ENCODE results near the gene BMF. TPM values are rescaled to one million over a fixed set of nuclear protein-coding genes. Genes with fewer than 3 reads are reported as not detected.
A peak's percentile ranks its signal among the peaks of the same experiment; 100 is the strongest.

BMF gene
- total RNA-seq, 1 donor from 2014 or later: 23.0 TPM

DNA sequence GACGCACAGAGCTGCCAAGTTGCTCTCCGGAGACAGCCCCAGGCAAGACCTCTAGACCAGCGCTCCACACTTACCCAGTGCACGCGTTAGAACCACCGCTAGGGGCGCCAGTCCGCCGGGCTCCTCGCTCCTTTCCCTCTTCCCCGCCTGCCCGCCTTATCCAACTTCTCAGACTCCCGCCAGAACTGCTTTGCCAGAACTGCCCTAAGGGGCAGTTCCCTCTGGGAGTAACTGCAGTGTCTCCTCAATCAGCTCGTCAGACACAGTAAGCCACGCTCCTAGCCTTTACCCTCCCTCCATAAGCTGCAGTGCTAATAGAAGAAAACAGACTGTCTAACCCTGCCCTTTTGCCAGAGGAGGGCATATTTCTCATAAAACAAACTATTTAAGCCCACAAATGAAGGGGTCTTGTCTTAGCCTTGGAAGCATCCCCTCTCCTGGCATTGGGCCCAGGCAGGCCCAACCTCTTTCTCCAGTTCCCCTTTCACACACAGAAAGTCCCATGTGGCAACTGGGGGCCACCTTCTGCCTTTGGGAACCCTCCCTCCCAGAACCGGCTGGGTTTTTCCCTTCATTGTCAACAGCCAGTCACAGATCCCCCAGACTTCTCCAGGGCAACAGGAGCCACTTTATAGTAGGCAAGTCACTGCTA, 3.7 kb downstream of the BMF start:
- DNase-seq (ENCODE audit: low read depth, low spot score): peak; percentile 97
- peaks cover 71% of the 10 kb centered on the region for H3K4me1 Mint-ChIP-seq
- H3K27ac Mint-ChIP-seq (ENCODE audit: unreplicated experiment): peak overlapping the region; percentile 5
- H3K9me3 Mint-ChIP-seq: no peaks in the 10 kb centered on the region
- H3K4me3 Mint-ChIP-seq: peak overlapping the region; percentile 82
- H3K27me3 Mint-ChIP-seq (ENCODE audit: low read depth): peaks cover 2% of the 10 kb centered on the region
- TF ChIP-seq, protein P1, sequence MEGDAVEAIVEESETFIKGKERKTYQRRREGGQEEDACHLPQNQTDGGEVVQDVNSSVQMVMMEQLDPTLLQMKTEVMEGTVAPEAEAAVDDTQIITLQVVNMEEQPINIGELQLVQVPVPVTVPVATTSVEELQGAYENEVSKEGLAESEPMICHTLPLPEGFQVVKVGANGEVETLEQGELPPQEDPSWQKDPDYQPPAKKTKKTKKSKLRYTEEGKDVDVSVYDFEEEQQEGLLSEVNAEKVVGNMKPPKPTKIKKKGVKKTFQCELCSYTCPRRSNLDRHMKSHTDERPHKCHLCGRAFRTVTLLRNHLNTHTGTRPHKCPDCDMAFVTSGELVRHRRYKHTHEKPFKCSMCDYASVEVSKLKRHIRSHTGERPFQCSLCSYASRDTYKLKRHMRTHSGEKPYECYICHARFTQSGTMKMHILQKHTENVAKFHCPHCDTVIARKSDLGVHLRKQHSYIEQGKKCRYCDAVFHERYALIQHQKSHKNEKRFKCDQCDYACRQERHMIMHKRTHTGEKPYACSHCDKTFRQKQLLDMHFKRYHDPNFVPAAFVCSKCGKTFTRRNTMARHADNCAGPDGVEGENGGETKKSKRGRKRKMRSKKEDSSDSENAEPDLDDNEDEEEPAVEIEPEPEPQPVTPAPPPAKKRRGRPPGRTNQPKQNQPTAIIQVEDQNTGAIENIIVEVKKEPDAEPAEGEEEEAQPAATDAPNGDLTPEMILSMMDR (conservative IDR thresholded peaks at IDR 0.05): peak; percentile 96
- peaks cover 2% of the 10 kb centered on the region for H3K36me3 Mint-ChIP-seq (ENCODE audit: low read depth)

DNA sequence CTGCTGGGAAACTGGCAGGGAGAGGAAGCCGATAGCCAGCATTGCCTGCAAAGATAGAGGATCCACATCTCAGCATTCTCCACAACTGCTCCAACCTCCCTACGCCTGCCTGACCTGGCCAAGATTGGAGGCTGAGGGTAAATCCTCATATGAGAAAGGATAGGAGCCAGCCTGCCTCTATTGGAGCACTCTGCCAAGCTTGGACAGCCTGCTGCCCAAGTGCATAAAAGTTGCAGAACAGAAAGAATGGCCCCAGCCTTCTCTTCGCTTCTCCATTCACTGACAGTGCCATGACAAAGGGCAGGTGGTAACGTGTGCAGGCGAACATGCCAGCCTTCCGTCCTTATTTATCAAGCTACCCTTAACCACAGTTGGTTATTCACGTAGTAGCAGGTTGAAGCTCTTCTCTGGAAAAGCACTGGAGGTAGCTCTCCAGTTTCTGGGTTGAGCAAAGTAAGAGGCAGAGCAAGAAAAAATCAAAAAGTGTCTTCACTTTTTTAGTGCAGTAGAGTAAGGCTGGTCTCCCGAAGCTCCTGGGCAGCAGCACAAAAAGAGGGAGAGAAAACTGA, 4.3 kb downstream of the BMF start:
- H3K9me3 Mint-ChIP-seq: no peaks in the 10 kb centered on the region
- H3K27ac Mint-ChIP-seq (ENCODE audit: unreplicated experiment): no peak overlapping the region
- peaks cover 2% of the 10 kb centered on the region for H3K27me3 Mint-ChIP-seq (ENCODE audit: low read depth)
- H3K4me3 Mint-ChIP-seq: peak overlapping the region; percentile 82
- peaks cover 74% of the 10 kb centered on the region for H3K4me1 Mint-ChIP-seq
- no peak for DNase-seq (ENCODE audit: low read depth, low spot score)
- H3K36me3 Mint-ChIP-seq (ENCODE audit: low read depth): peaks cover 2% of the 10 kb centered on the region
- TF ChIP-seq, protein P1 (conservative IDR thresholded peaks at IDR 0.05): no peak

DNA sequence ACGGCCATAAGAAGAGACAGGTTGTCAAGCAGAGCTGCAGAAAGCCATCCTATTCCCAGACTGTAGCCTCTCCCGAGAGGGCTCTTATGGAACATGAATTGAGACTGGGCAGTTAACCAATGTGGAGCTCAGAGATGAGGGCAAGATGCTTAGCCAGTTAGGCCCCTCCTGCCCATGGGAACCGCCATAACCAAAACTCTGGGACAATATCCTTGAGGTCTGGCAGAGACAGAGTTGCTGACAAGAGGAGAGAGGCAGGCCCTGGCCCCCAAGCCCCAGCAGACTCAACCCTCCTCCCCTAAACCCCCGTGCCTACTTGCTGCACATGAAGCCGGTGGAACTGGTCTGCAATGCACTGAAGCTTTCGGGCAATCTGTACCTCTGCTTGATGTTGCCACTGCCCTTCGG, 4.8 kb downstream of the BMF start:
- no peak for DNase-seq (ENCODE audit: low read depth, low spot score)
- TF ChIP-seq, protein P1 (conservative IDR thresholded peaks at IDR 0.05): no peak
- H3K27me3 Mint-ChIP-seq (ENCODE audit: low read depth): peaks cover 2% of the 10 kb centered on the region
- peaks cover 2% of the 10 kb centered on the region for H3K36me3 Mint-ChIP-seq (ENCODE audit: low read depth)
- H3K27ac Mint-ChIP-seq (ENCODE audit: unreplicated experiment): no peak overlapping the region
- no peaks in the 10 kb centered on the region for H3K9me3 Mint-ChIP-seq
- no peak overlapping the region for H3K4me3 Mint-ChIP-seq
- H3K4me1 Mint-ChIP-seq: peaks cover 74% of the 10 kb centered on the region

DNA sequence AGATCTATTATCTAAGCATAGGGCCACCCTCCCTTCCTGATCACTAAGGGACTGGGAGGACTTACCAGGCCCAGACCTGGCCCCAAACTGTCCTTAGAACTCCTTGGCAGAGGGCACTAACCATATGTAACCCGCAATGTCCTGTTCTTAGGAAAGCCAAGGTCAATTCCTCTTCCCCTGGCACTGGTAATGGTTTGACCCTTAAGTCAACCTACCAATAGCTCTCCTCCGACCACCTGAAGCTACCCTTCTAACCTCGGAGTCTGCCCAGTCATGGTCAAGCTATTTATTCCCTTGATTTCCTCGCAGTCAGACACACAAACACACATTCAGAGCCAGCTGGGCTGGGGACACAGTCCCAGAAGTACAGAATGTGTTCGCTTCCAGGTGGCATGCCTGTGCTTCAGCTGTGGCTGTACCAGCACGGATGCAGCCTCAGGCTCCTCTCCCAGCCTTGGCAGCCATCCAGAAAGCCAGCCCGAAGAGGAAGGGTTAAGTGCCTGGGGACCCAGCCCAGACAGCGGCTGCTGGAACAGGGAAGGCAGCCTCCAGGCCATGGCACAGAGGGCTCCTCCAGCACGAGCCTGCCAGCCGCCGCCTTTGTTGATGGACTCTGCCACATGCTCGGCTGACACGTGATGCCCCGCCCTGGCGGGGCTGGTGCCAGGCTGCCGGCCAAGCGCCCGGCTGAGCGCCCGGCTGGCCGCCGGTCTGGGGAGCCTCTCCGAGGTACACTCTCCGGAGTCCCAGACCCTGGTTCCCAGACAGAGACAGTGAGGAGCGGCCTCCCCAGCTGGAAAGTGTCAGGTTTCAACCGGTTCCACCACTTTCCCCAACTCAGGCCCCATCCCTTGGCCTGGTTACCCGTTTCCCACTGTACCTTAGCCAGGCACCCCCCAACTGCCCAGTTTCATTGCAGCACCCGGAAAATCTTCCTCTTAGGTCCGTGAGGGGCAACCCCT, 5.5 kb downstream of the BMF start:
- DNase-seq (ENCODE audit: low read depth, low spot score): no peak

More for the DNA sequence above, 5.5 kb downstream of the BMF start:
- H3K4me3 Mint-ChIP-seq: no peak overlapping the region
- peaks cover 2% of the 10 kb centered on the region for H3K36me3 Mint-ChIP-seq (ENCODE audit: low read depth)
- peaks cover 79% of the 10 kb centered on the region for H3K4me1 Mint-ChIP-seq
- TF ChIP-seq, protein P1 (conservative IDR thresholded peaks at IDR 0.05): no peak
- no peak overlapping the region for H3K27ac Mint-ChIP-seq (ENCODE audit: unreplicated experiment)
- H3K27me3 Mint-ChIP-seq (ENCODE audit: low read depth): peaks cover 2% of the 10 kb centered on the region
- H3K9me3 Mint-ChIP-seq: no peaks in the 10 kb centered on the region

Data from neural crest cell (in vitro differentiated cells).